ENCODE results near the gene TMPRSS2. TPM values are rescaled to one million over a fixed set of nuclear protein-coding genes. Genes with fewer than 3 reads are reported as not detected.

TMPRSS2 gene
- total RNA-seq, 4 donors from 2014 or later, result 12.2 to 50.5 (median 29.2) TPM

DNA sequence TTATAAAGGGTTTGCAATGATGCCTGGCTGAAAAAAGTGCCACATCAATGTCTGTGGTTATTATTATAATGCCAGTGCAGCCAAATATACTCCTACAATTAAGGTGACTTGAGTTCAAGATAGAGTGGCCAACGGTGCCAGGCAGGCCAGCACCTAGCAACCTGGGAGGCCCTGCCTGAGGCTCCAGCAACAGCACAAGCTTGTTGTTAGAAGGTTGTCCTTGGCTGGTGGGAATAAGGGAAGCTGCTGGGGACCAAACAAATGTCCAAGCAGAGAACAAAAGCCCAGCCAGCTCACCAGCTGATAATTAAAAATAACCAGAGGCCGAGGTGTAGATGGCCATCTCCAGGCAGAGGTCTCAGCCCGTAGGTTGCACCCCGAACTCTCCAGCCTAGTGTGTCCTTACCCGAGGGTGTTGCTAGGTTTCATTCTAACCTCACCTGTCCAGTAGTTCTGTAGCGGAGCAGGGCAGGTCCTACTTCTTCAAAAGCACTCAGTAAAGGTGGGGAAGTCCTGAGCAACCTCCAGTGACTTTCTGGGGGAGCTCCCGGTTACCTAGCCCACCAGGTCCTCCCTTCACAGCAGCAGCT lies 1.9 kb downstream of the TMPRSS2 start:
- DNase-seq, result no peak
- Histone ChIP-seq H3K9me3 (no peaks in the 10 kb centered on the region), H3K4me3 (peak overlapping the region; percentile 43 to 64 (median 52)), H3K27me3 (peaks cover 0 to 75% (median 3%) of the 10 kb centered on the region in 4 donors), H3K36me3 (no peaks in the 10 kb centered on the region), H3K27ac (no peak overlapping the region), H3K4me1 (peaks cover 9 to 25% (median 11%) of the 10 kb centered on the region in 3 donors)
- intact Hi-C loops (cut with DNase I), result no loop called here
- WGBS, 2 donors, result 61 to 100% methylated on average over 1 to 6 of the region's 7 CpGs
- TF ChIP-seq, protein P1, sequence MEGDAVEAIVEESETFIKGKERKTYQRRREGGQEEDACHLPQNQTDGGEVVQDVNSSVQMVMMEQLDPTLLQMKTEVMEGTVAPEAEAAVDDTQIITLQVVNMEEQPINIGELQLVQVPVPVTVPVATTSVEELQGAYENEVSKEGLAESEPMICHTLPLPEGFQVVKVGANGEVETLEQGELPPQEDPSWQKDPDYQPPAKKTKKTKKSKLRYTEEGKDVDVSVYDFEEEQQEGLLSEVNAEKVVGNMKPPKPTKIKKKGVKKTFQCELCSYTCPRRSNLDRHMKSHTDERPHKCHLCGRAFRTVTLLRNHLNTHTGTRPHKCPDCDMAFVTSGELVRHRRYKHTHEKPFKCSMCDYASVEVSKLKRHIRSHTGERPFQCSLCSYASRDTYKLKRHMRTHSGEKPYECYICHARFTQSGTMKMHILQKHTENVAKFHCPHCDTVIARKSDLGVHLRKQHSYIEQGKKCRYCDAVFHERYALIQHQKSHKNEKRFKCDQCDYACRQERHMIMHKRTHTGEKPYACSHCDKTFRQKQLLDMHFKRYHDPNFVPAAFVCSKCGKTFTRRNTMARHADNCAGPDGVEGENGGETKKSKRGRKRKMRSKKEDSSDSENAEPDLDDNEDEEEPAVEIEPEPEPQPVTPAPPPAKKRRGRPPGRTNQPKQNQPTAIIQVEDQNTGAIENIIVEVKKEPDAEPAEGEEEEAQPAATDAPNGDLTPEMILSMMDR (IDR thresholded peaks at IDR 0.05), result no peak
- TF ChIP-seq POLR2A (IDR thresholded peaks at IDR 0.05), result no peak

DNA sequence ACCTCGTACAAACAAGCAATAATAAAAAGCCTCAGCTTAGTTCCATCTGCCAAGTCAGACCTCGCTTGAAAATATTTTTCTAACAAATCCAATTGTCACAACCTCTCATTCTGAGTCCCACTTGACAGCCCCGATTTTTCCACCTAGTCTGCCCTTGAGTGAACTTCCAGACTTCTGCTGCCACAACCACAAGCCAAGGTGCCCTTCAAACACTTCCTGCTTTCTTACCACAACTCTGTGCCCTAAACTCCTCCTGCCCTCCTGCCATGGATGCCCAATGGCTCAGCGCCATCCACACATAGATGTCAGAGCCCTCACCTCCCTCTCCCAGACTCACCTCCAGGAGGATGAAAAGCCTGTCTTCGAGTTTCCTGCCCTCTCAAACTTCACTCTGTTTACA lies 3.9 kb downstream of the TMPRSS2 start:
- TF ChIP-seq, protein P1 (IDR thresholded peaks at IDR 0.05), result no peak
- no peak for TF ChIP-seq POLR2A (IDR thresholded peaks at IDR 0.05)
- Histone ChIP-seq H3K27me3 (peaks cover 0 to 73% (median 3%) of the 10 kb centered on the region in 4 donors), H3K4me3 (no peak overlapping the region), H3K9me3 (no peaks in the 10 kb centered on the region), H3K36me3 (no peaks in the 10 kb centered on the region), H3K27ac (no peak overlapping the region), H3K4me1 (peaks cover 9 to 40% (median 11%) of the 10 kb centered on the region in 3 donors)
- intact Hi-C loops (cut with DNase I), result no loop called here
- WGBS, 2 donors, result 64 to 78% methylated on average over 5 of the region's 5 CpGs
- DNase-seq, result no peak

DNA sequence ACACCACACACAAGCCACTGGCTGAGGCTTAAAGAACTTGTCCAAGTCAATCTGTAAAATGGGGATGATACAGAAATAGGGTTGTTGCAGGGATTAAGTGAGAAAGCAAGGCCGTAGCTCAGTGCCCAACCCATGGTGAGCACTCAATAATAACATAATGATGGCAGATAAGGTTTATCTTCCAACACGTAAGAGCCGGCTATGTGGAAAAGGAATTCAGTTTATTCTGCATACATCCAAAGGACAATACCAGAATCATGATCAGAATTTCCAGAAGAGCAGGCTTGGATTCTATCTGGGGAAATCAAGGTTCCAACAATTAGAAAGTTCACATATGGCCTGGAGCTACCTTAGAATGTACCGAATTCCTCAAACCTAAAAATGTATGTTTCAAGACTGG lies 4.6 kb downstream of the TMPRSS2 start:
- no peak for DNase-seq
- H3K4me1 ChIP-seq, result peaks cover 8 to 36% (median 8%) of the 10 kb centered on the region in 3 donors
- H3K4me3 ChIP-seq, result no peak overlapping the region
- intact Hi-C loops (cut with DNase I), result no loop called here
- 76 to 89% methylated on average over 4 of the region's 4 CpGs for WGBS, 2 donors
- H3K27me3 ChIP-seq, result peaks cover 0 to 69% (median 2%) of the 10 kb centered on the region in 4 donors
- H3K27ac ChIP-seq, result no peak overlapping the region
- TF ChIP-seq, protein P1 (IDR thresholded peaks at IDR 0.05), result no peak
- TF ChIP-seq POLR2A (IDR thresholded peaks at IDR 0.05), result no peak
- H3K36me3 ChIP-seq, result no peaks in the 10 kb centered on the region
- H3K9me3 ChIP-seq, result no peaks in the 10 kb centered on the region

DNA sequence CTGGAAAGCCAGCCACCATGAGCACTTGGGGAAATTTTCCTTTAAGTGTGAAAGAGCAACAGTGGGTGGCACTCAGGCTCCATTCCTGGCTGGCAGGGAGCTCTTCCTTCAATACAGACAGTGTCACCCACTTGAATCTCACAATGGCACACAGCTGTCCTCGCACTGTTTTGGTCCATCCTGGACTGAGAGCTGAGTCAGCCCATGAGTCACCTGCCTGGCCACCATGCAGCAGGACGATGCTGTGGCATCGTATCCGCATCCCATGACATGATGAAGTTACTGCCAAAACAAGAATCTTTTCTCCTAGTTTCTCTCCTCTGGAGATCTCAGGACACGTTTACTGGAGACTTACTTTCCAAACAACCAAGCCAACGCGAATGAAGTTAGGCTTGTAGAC lies 6.0 kb downstream of the TMPRSS2 start:
- intact Hi-C loops (cut with DNase I), result no loop called here
- no peak for DNase-seq
- Histone ChIP-seq H3K4me3 (no peak overlapping the region), H3K27ac (peak overlapping the region in 1 of 4 donors; percentile 21), H3K9me3 (no peaks in the 10 kb centered on the region), H3K4me1 (peaks cover 0 to 22% (median 0%) of the 10 kb centered on the region in 3 donors), H3K36me3 (no peaks in the 10 kb centered on the region), H3K27me3 (peaks cover 0 to 55% (median 0%) of the 10 kb centered on the region in 4 donors)
- 59 to 68% methylated on average over 7 of the region's 7 CpGs for WGBS, 2 donors
- TF ChIP-seq POLR2A (IDR thresholded peaks at IDR 0.05), result no peak
- TF ChIP-seq, protein P1 (IDR thresholded peaks at IDR 0.05), result no peak

DNA sequence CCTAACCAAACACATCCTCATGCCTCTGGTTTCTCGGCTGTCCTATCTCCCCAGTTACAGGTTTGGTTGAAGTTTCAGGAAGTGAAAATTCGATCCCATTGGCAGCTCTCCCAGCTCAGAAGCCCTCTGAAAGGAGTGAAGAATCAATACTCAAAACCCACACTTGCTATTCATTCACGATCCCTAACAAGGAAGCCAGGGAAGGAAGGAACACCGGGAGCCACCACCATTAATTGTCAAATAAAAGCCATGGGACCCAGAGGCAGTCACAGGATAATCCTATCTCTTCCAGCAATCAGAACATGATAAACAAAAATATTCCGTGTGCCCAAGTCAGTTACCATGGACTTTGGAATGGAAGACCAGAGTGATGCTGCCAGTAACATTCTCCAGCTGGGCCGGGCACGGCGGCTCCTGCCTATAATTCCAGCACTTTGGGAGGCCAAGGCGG lies 7.0 kb downstream of the TMPRSS2 start:
- no peak overlapping the region for H3K4me3 ChIP-seq
- TF ChIP-seq POLR2A (IDR thresholded peaks at IDR 0.05), result no peak
- intact Hi-C loops (cut with DNase I), result no loop called here
- peaks cover 0 to 17% (median 0%) of the 10 kb centered on the region in 3 donors for H3K4me1 ChIP-seq
- peaks cover 0 to 45% (median 0%) of the 10 kb centered on the region in 4 donors for H3K27me3 ChIP-seq
- H3K9me3 ChIP-seq, result no peaks in the 10 kb centered on the region
- no peak for DNase-seq
- WGBS, 2 donors, result 59 to 60% methylated on average over 5 to 9 of the region's 9 CpGs
- H3K36me3 ChIP-seq, result no peaks in the 10 kb centered on the region
- H3K27ac ChIP-seq, result peak overlapping the region in 3 of 4 donors; percentile 7 to 68 (median 48)
